HepG2 (cell line): ENCODE measurements around the gene RABGGTA. TPM values are rescaled to one million over a fixed set of nuclear protein-coding genes. Genes with fewer than 3 reads are reported as not detected.
"Not testable (repeated sequence)": the region's sequence is repeated elsewhere in the genome, so short reads cannot be mapped to it uniquely, and the experiment has no call there.

Experiments used
- ATAC-seq: fragments of 200-7000 bp; cut with Tn5 transposase; 3 replicates; pipeline ENCODE4 v1.9.1; 2020; ENCODE audit warnings: mild to moderate bottlenecking, moderate library complexity
- BruUV-seq: library from RNA; stranded (reverse); fragments of 400-500 nt; replicated peaks from 2 replicates; lab custom pipeline; 2021; lab: Mats Ljungman, UMichigan
- CTCF ChIA-PET: fragments of 300-600 bp; formaldehyde crosslinking; extraction: SDS; loops from one replicate; lab custom pipeline; 2021; ENCODE audit warnings: low total read pairs, inconsistent platforms, low intra/inter-chr PET ratio; lab: Yijun Ruan, JAX
- POLR2A ChIA-PET: fragments of 350-600 bp; sonication (Branson Sonifier 250); formaldehyde crosslinking; loops from one replicate; lab custom pipeline; 2020; ENCODE audit warnings: antibody characterized with exemption, inconsistent platforms; lab: Yijun Ruan, JAX
- DNase-seq: peaks from one replicate; pipeline ENCODE4 v3.0.0-alpha.2; 2015; ENCODE audit warnings: low spot score
- FAIRE-seq: peaks from 3 replicates; lab custom pipeline; 2011; peaks lifted over from hg19 to GRCh38; lab: Jason Lieb, UNC
- H2AFZ ChIP-seq: one replicate; pipeline ENCODE4 v1.6.1; 2011; ENCODE audit warnings: low read length, inconsistent platforms
- H3K27ac ChIP-seq: fragments of 300-600 bp; 3 replicates; pipeline ENCODE4 v1.8.0; 2011; ENCODE audit warnings: mixed run types, mild to moderate bottlenecking, mixed read lengths, low read length, inconsistent platforms; ENCODE audit not compliant: insufficient read depth; ENCODE audit errors: extremely low read length
- H3K27me3 ChIP-seq, 2 experiments: fragments of 200-600 bp in 1 of 2; 2 replicates in 1 of 2; 3 replicates in 1 of 2; pipeline versions ENCODE4 v1.6.0 to v1.8.0; 2011; ENCODE audit warnings: low read length in 2 of 2, mild to moderate bottlenecking in 2 of 2, moderate library complexity in 2 of 2, inconsistent platforms in 1 of 2; ENCODE audit not compliant: insufficient read depth in 2 of 2, control insufficient read depth in 1 of 2
- H3K36me3 ChIP-seq, 2 experiments: fragments of 200-600 bp in 1 of 2; replicated peaks in 1 of 2; 2 replicates in 1 of 2; 3 replicates in 1 of 2; pipeline versions ENCODE4 v1.5.1 to v1.8.0; 2011; ENCODE audit warnings: low read length in 2 of 2, inconsistent platforms in 1 of 2; ENCODE audit not compliant: insufficient read depth in 2 of 2, control insufficient read depth in 1 of 2
- H3K4me1 ChIP-seq: 2 replicates; pipeline ENCODE4 v1.5.1; 2012; ENCODE audit warnings: low read length, inconsistent platforms; ENCODE audit not compliant: insufficient read depth
- H3K4me2 ChIP-seq: 2 replicates; pipeline ENCODE4 v1.6.0; 2011; ENCODE audit warnings: low read depth, low read length, inconsistent platforms
- H3K4me3 ChIP-seq, 3 experiments: fragments of 200-600 bp in 1 of 3; sonication (generic), shearing (Covaris generic) in 1 of 3; replicated peaks in 1 of 3; 2 replicates each; pipeline ENCODE4 v1.5.1; 2011 to 2016; ENCODE audit warnings: low read length in 3 of 3, inconsistent platforms in 2 of 3, low read depth in 2 of 3, mild to moderate bottlenecking in 2 of 3, control low read depth in 1 of 3, mixed read lengths in 1 of 3; ENCODE audit not compliant: insufficient read depth in 1 of 3
- H3K79me2 ChIP-seq: one replicate; pipeline ENCODE4 v1.6.1; 2011; ENCODE audit warnings: low read length, inconsistent platforms; ENCODE audit not compliant: insufficient read depth
- H3K9ac ChIP-seq: 2 replicates; pipeline ENCODE4 v1.6.0; 2011; ENCODE audit warnings: mild to moderate bottlenecking, low read depth, low read length, inconsistent platforms; ENCODE audit not compliant: insufficient read depth
- H3K9me3 ChIP-seq: 2 replicates; pipeline ENCODE4 v1.5.1; 2012; ENCODE audit warnings: mild to moderate bottlenecking, low read length
- H4K20me1 ChIP-seq: 2 replicates; pipeline ENCODE4 v1.6.0; 2011; ENCODE audit warnings: inconsistent platforms, mild to moderate bottlenecking, low read length, moderate library complexity; ENCODE audit not compliant: insufficient read depth
- KLF6 ChIP-seq: IDR thresholded peaks from 2 replicates; pipeline ENCODE4 v1.8.0; 2016; ENCODE audit warnings: missing biosample characterization, missing genetic modification reagents
- SRY ChIP-seq: sonication (generic); formaldehyde crosslinking; IDR thresholded peaks from 2 replicates; pipeline ENCODE4 v1.8.0; 2022; ENCODE audit warnings: mild to moderate bottlenecking, missing genetic modification reagents
- ZMYM3 ChIP-seq: sonication (generic); formaldehyde crosslinking; IDR thresholded peaks from 2 replicates; pipeline ENCODE4 v1.5.1; 2020; ENCODE audit warnings: mild to moderate bottlenecking, missing genetic modification reagents
- ZNF121 ChIP-seq: sonication (generic); formaldehyde crosslinking; IDR thresholded peaks from 2 replicates; pipeline ENCODE4 v1.5.0; 2020; ENCODE audit warnings: mild to moderate bottlenecking, missing genetic modification reagents
- ZNF234 ChIP-seq: sonication (generic); formaldehyde crosslinking; conservative IDR thresholded peaks from 2 replicates; pipeline ENCODE4 v1.5.1; 2020; ENCODE audit warnings: mild to moderate bottlenecking, missing genetic modification reagents
- ZNF280B ChIP-seq: sonication (generic); formaldehyde crosslinking; IDR thresholded peaks from 2 replicates; pipeline ENCODE4 v1.5.0; 2020; ENCODE audit warnings: missing genetic modification reagents, mild to moderate bottlenecking, borderline replicate concordance
- WGBS: methylation state at CpG from one replicate; pipeline ENCODE4 v1.1.6; 2017; ENCODE audit warnings: low lambda C conversion rate; 5-methylcytosine and 5-hydroxymethylcytosine counted together
- in situ Hi-C: cut with HindIII; loops from 2 replicates; pipeline ENCODE4 v1.10.0; 2017; ENCODE audit warnings: low pct_unique_long_range_greater_than_20kb; ENCODE audit not compliant: extremely low pct_ligation_motif_present
- intact Hi-C: fragments of 100-400 bp; cut with micrococcal nuclease; formaldehyde crosslinking; loops from one replicate; pipeline ENCODE4 v1.10.0; 2022; ENCODE audit not compliant: unreplicated experiment
- polyA plus RNA-seq, 8 experiments: library from polyadenylated mRNA; depleted of rRNA in 3 of 8; stranded (reverse) in 7 of 8; unstranded in 1 of 8; fragments of >200 nt; fragmentation: Illumina TruSeq in 4 of 8; extraction: Trizol in 4 of 8; gene quantifications; 2 replicates each; pipeline versions ENCODE4 v1.2.1 to v1.2.3, GENCODE V29; 2011 to 2016; ENCODE audit warnings: low read depth in 4 of 8, missing spikeins in 1 of 8, mixed read lengths in 1 of 8; ENCODE audit not compliant: insufficient read depth in 1 of 8
- total RNA-seq, 5 experiments: library from RNA; depleted of rRNA; stranded (reverse); fragments of >200 nt; fragmentation: Illumina TruSeq; extraction: Trizol; gene quantifications; 2 replicates each; pipeline ENCODE4 v1.2.3, GENCODE V29; 2016; ENCODE audit warnings: low read depth in 1 of 5
- TF ChIP-seq, protein P1 (sequence below), 2 experiments: fragments of 450-650 bp in 1 of 2; sonication (generic) in 1 of 2; formaldehyde crosslinking in 1 of 2; IDR thresholded peaks; 2 replicates each; pipeline versions ENCODE4 v1.6.1 to v1.8.0; 2016 to 2022; ENCODE audit warnings: antibody characterized with exemption in 1 of 2, mild to moderate bottlenecking in 1 of 2, missing genetic modification reagents in 1 of 2

Gene RABGGTA
- total and polyA plus RNA-seq, 2 of the 13 experiments (the other 11 are each of a cell fraction or from before 2014, with no cell fraction given): 57.9 to 90.8 TPM

- no peak for TF ChIP-seq KLF6 (CRISPR knock-in tag)
- no peak for TF ChIP-seq SRY (CRISPR knock-in tag)
- TF ChIP-seq ZNF234 (CRISPR knock-in tag): no peak
Measured at GRCh38 chr14:24224618-24225071, 46.8 kb downstream of the RABGGTA start (continued).

GRCh38 chr14:24222987-24223386 lies 48.4 kb downstream of the RABGGTA start:
- POLR2A ChIA-PET: interaction anchor here (0.6 to 4.4 kb wide), 6 partner anchors 9 to 207 kb away, joined by 3 to 21 read pairs (median 3); partner anchors contain the start of genes CHMP4A, CIDEB, DHRS1 and NOP9
- H3K79me2 ChIP-seq: peaks cover 69% of the 10 kb centered on the region
- not testable (repeated sequence) for FAIRE-seq

More at GRCh38 chr14:24222987-24223386, 48.4 kb downstream of the RABGGTA start:
- 96% methylated on average over 4 of the region's 4 CpGs for WGBS
- H3K36me3 ChIP-seq: peaks cover 4 to 12% of the 10 kb centered on the region in 2 experiments; a peak in 4 of 5 replicates
- peaks cover 10% of the 10 kb centered on the region; the same call in 1 of the 2 replicates for H3K4me1 ChIP-seq
- H2AFZ ChIP-seq, DNase-seq, H3K9ac ChIP-seq, H3K27me3 ChIP-seq, BruUV-seq, H3K9me3 ChIP-seq, H3K4me3 ChIP-seq, H4K20me1 ChIP-seq, intact Hi-C loops, H3K27ac ChIP-seq, H3K4me2 ChIP-seq, CTCF ChIA-PET, in situ Hi-C loops: not testable (repeated sequence)
- peak; percentile 52 for TF ChIP-seq ZMYM3 (CRISPR knock-in tag)
- TF ChIP-seq ZNF280B: peak; percentile 72; the same call in 1 of the 2 replicates
- TF ChIP-seq ZNF121 (CRISPR knock-in tag): peak; percentile 75; the same call in 1 of the 2 replicates
- TF ChIP-seq, protein P1, sequence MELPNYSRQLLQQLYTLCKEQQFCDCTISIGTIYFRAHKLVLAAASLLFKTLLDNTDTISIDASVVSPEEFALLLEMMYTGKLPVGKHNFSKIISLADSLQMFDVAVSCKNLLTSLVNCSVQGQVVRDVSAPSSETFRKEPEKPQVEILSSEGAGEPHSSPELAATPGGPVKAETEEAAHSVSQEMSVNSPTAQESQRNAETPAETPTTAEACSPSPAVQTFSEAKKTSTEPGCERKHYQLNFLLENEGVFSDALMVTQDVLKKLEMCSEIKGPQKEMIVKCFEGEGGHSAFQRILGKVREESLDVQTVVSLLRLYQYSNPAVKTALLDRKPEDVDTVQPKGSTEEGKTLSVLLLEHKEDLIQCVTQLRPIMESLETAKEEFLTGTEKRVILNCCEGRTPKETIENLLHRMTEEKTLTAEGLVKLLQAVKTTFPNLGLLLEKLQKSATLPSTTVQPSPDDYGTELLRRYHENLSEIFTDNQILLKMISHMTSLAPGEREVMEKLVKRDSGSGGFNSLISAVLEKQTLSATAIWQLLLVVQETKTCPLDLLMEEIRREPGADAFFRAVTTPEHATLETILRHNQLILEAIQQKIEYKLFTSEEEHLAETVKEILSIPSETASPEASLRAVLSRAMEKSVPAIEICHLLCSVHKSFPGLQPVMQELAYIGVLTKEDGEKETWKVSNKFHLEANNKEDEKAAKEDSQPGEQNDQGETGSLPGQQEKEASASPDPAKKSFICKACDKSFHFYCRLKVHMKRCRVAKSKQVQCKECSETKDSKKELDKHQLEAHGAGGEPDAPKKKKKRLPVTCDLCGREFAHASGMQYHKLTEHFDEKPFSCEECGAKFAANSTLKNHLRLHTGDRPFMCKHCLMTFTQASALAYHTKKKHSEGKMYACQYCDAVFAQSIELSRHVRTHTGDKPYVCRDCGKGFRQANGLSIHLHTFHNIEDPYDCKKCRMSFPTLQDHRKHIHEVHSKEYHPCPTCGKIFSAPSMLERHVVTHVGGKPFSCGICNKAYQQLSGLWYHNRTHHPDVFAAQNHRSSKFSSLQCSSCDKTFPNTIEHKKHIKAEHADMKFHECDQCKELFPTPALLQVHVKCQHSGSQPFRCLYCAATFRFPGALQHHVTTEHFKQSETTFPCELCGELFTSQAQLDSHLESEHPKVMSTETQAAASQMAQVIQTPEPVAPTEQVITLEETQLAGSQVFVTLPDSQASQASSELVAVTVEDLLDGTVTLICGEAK (IDR thresholded peaks at IDR 0.05): not testable (repeated sequence)
- TF ChIP-seq, protein P1 (CRISPR knock-in tag; IDR thresholded peaks at IDR 0.05): 0 out of 2 replicates have a peak, but pooled peaks have one; percentile 39
- peak; percentile 30; the same call in 2 of the 3 replicates for ATAC-seq
